Measurements from ENCODE around the gene CTXND1. TPM values are rescaled to one million over a fixed set of nuclear protein-coding genes. Genes with fewer than 3 reads are reported as not detected.

The CTXND1 gene
- total RNA-seq, 1 experiment from 2014 or later, result not detected

DNA sequence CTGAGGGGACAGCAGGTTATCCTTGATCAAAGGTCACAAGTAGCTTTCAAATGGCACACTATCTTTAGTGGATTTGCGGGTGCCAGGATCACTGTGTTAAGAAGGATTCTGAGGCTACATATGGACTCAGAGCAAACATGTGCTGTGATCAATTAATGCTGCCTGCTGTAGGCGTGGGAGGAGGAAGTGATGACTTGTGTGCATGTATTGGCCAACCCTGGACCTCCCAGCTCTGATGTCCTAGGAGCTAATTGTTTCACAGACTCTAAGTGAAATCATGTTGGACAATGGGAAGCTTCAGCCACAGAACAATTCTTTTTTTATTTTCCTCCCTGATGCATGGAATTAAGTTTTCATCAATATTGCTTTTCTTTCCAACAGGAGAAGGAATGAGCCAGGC is 74.9 kb downstream of the CTXND1 start:
- H3K9me3 Mint-ChIP-seq, result no peaks in the 10 kb centered on the region
- TF ChIP-seq, protein P1, sequence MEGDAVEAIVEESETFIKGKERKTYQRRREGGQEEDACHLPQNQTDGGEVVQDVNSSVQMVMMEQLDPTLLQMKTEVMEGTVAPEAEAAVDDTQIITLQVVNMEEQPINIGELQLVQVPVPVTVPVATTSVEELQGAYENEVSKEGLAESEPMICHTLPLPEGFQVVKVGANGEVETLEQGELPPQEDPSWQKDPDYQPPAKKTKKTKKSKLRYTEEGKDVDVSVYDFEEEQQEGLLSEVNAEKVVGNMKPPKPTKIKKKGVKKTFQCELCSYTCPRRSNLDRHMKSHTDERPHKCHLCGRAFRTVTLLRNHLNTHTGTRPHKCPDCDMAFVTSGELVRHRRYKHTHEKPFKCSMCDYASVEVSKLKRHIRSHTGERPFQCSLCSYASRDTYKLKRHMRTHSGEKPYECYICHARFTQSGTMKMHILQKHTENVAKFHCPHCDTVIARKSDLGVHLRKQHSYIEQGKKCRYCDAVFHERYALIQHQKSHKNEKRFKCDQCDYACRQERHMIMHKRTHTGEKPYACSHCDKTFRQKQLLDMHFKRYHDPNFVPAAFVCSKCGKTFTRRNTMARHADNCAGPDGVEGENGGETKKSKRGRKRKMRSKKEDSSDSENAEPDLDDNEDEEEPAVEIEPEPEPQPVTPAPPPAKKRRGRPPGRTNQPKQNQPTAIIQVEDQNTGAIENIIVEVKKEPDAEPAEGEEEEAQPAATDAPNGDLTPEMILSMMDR (conservative IDR thresholded peaks at IDR 0.05), result no peak

More for the DNA sequence above, 74.9 kb downstream of the CTXND1 start:
- Histone ChIP-seq H2BK12ac (ENCODE audit: insufficient read length, low read depth, low read length) (no peak overlapping the region), H3K27me3 (ENCODE audit: insufficient read depth, low read length) (no peaks in the 10 kb centered on the region), H2AK5ac (ENCODE audit: insufficient read length, low read length) (no peak overlapping the region), H3K23ac (ENCODE audit: insufficient read length, low read depth, low read length) (no peak overlapping the region), H3K79me2 (ENCODE audit: insufficient read depth, low read length) (no peaks in the 10 kb centered on the region), H3K27ac (ENCODE audit: insufficient read length, low read depth, low read length) (no peak overlapping the region), H4K20me1 (ENCODE audit: control insufficient read depth, insufficient read depth, insufficient read length) (peaks cover 4% of the 10 kb centered on the region), H3K9ac (ENCODE audit: extremely low read depth, insufficient read length, low read length) (no peak overlapping the region), H4K91ac (ENCODE audit: insufficient read length, low read depth, low read length) (no peak overlapping the region), H3K4me1 (ENCODE audit: insufficient read depth, low read length) (no peaks in the 10 kb centered on the region), H3K4me2 (ENCODE audit: insufficient read depth, insufficient read length, low read length) (no peak overlapping the region), H3T11ph (ENCODE audit: low read length) (no peak overlapping the region), H2AFZ (ENCODE audit: low read length) (no peak overlapping the region), H3K4ac (ENCODE audit: low read depth, low read length) (no peak overlapping the region), H4K5ac (ENCODE audit: insufficient read length, low read depth, low read length) (no peak overlapping the region), H3K79me1 (ENCODE audit: insufficient read depth, low read depth, low read length, poor library complexity, severe bottlenecking) (no peaks in the 10 kb centered on the region), H3K23me2 (ENCODE audit: insufficient read length, low read depth, low read length, poor library complexity, severe bottlenecking) (no peaks in the 10 kb centered on the region), H3K9me3 (ENCODE audit: control insufficient read depth, low read depth, low read length) (no peaks in the 10 kb centered on the region), H2BK120ac (ENCODE audit: low read depth, low read length, poor library complexity, severe bottlenecking) (no peak overlapping the region), H4K8ac (replicated peaks; ENCODE audit: insufficient read length, low read depth, low read length) (no peak overlapping the region), H3K18ac (ENCODE audit: insufficient read length, low read depth, low read length) (no peak overlapping the region), H3K14ac (ENCODE audit: insufficient read depth, low read length) (no peak overlapping the region), H2BK5ac (ENCODE audit: insufficient read length, low read length) (no peak overlapping the region), H3K56ac (ENCODE audit: insufficient read length, low read depth, low read length) (no peak overlapping the region), H2BK15ac (ENCODE audit: low read depth, low read length) (no peak overlapping the region), H2BK20ac (ENCODE audit: low read depth, low read length, poor library complexity, severe bottlenecking) (no peak overlapping the region)
- DNase-seq, result no peak
- Mint-ChIP-seq H3K4me1 (no peaks in the 10 kb centered on the region), H3K27ac (no peak overlapping the region; a peak in 1 of 7 replicates), H3K4me3 (no peak overlapping the region), H3K36me3 (ENCODE audit: insufficient read depth in 1 of 3, low read depth in 3 of 3) (peaks cover 6 to 26% (median 7%) of the 10 kb centered on the region in 3 experiments; a peak in 5 of 7 replicates), H3K27me3 (ENCODE audit: low read depth) (no peaks in the 10 kb centered on the region)
- WGBS (ENCODE audit: extremely low coverage, insufficient read length, low lambda C conversion rate), result no CpG with 5 or more reads among the region's 2 CpGs
